Measurements from ENCODE around the gene ZNF19. TPM values are rescaled to one million over a fixed set of nuclear protein-coding genes. Genes with fewer than 3 reads are reported as not detected.

The ZNF19 gene
- total and polyA plus RNA-seq, 2 of the 8 experiments (the other 6 are each of a cell fraction or from before 2014, with no cell fraction given), result 1.5 to 3.5 TPM

DNA sequence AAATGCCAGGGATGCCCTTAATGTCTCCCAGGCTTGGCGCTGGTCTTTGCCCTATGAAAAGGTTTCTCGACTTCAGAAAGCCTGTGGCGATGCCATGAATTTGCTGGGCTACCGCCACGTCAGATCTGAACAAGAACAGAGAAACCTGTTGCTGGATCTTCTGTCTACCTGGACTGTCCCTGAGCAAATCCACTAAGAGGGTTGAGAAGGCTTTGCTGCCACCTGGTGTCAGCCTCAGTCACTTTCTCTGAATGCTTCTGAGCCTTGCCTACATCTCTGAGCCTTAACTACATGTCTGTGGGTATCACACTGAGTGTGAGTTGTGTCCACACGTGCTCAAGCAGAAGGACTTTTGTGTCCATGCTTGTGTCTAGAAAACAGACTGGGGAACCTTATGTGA lies 48.5 kb upstream of the ZNF19 start (continued):
- TF ChIP-seq BRCA1 (IDR thresholded peaks at IDR 0.05; ENCODE audit: low read depth, low read length) (no peak), POU5F1 (IDR thresholded peaks at IDR 0.05; ENCODE audit: low read depth, low read length) (no peak), KDM1A (IDR thresholded peaks at IDR 0.05; ENCODE audit: borderline replicate concordance, low read length) (no peak)

Data from H1 (cell line).